Stimulated activated naive CD8-positive, alpha-beta T cell treated with anti-CD3 and anti-CD28 coated beads, Interleukin-15, Interleukin-2, amounts not matched to agents 100 ng/mL and 50 ng/mL, for 24 hours (primary cell): ENCODE data around the gene KANSL1.
"Not testable (repeated sequence)": the region's sequence is repeated elsewhere in the genome, so short reads cannot be mapped to it uniquely, and the experiment has no call there.

Experiments
- H3K27ac Mint-ChIP-seq: one replicate; pipeline ENCODE4 v1.8.0; 2021; ENCODE audit warnings: mild to moderate bottlenecking, mixed read lengths
- H3K27me3 Mint-ChIP-seq: one replicate; pipeline ENCODE4 v1.8.0; 2021; ENCODE audit warnings: mixed read lengths
- H3K36me3 Mint-ChIP-seq: one replicate; pipeline ENCODE4 v1.8.0; 2021; ENCODE audit warnings: low read depth, mixed read lengths
- H3K4me1 Mint-ChIP-seq: one replicate; pipeline ENCODE4 v1.8.0; 2021; ENCODE audit warnings: low read depth, mixed read lengths
- H3K4me3 Mint-ChIP-seq: one replicate; pipeline ENCODE4 v1.8.0; 2021; ENCODE audit warnings: mild to moderate bottlenecking, mixed read lengths
- H3K9me3 Mint-ChIP-seq: one replicate; pipeline ENCODE4 v1.8.0; 2021; ENCODE audit warnings: mixed read lengths

The KANSL1 gene

DNA sequence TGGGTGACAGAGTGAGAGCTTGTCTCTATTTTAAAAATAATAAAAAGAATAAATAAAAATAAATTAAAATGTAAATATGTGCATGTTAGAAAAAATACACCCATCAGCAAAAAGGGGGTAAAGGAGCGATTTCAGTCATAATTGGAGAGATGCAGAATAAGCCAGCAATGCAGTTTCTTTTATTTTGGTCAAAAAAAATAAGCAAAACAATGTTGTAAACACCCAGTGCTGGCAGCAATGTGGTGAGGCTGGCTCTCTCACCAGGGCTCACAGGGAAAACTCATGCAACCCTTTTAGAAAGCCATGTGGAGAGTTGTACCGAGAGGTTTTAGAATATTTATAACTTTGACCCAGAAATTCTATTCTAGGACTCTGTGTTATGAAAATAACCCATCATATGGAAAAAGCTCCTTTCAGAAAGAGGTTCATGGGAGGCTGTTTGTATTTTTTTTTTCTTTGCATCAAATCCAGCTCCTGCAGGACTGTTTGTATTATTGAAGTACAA is 185.7 kb downstream of the KANSL1 start:
- Mint-ChIP-seq H3K36me3 (no peaks in the 10 kb centered on the region), H3K4me1 (peaks cover 4% of the 10 kb centered on the region), H3K9me3 (no peaks in the 10 kb centered on the region), H3K27me3 (peaks cover 4% of the 10 kb centered on the region), H3K4me3 (no peak overlapping the region), H3K27ac (no peak overlapping the region)

DNA sequence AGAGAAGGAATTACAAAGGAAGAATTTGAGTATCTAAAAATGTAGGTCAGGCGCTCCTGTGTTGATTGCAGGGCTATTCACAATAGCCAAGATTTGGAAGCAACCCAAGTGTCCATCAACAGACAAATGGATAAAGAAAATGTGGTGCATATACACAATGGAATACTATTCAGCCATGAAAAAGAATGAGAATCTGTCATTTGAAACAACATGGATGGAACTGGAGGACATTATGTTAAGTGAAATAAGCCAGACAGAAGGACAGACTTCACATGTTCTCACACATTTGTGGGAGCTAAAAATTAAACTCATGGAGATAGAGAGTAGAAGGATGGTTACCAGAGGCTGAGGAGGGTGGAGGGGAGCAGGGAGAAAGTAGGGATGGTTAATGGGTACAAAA is 187.1 kb downstream of the KANSL1 start:
- not testable (repeated sequence) for H3K9me3 Mint-ChIP-seq, H3K4me1 Mint-ChIP-seq, H3K27me3 Mint-ChIP-seq, H3K27ac Mint-ChIP-seq, H3K4me3 Mint-ChIP-seq, H3K36me3 Mint-ChIP-seq

DNA sequence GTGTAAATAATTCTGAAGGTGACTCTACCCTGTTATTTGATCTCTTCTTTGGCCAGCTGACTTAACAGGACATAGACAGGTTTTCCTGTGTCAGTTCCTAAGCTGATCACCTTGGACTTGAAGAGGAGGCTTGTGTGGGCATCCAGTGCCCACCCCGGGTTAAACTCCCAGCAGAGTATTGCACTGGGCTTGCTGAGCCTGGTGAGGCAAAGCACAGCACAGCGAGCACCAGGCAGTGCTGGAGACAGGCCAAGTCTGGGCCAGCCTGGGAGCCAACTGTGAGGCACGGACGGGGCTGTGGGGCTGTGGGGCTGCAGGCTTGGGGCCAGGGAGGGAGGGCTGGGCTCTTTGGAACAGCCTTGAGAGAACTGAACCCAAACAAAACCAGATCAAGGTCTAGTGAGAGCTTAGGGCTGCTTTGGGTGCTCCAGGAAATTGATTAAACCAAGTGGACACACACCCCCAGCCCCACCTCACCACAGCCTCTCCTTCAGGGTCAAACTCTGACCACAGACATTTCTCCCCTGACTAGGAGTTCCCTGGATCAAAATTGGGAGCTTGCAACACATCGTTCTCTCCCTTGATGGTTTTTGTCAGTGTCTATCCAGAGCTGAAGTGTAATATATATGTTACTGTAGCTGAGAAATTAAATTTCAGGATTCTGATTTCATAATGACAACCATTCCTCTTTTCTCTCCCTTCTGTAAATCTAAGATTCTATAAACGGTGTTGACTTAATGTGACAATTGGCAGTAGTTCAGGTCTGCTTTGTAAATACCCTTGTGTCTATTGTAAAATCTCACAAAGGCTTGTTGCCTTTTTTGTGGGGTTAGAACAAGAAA is 189.1 kb downstream of the KANSL1 start:
- H3K36me3 Mint-ChIP-seq, result no peaks in the 10 kb centered on the region
- no peak overlapping the region for H3K27ac Mint-ChIP-seq
- peaks cover 4% of the 10 kb centered on the region for H3K4me1 Mint-ChIP-seq
- no peaks in the 10 kb centered on the region for H3K9me3 Mint-ChIP-seq
- no peak overlapping the region for H3K4me3 Mint-ChIP-seq
- H3K27me3 Mint-ChIP-seq, result peaks cover 4% of the 10 kb centered on the region

DNA sequence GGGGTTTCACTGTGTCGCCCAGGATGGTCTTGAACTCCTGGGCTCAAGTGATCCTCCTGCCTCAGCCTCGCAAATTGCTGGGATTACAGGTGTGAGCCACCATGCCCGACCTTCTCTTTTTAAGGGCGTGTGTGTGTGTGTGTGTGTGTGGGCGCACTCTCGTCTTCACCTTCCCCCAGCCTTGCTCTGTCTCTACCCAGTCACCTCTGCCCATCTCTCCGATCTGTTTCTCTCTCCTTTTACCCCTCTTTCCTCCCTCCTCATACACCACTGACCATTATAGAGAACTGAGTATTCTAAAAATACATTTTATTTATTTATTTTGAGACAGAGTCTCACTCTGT is 190.3 kb downstream of the KANSL1 start:
- Mint-ChIP-seq H3K4me1 (peaks cover 4% of the 10 kb centered on the region), H3K9me3 (no peaks in the 10 kb centered on the region), H3K27me3 (peaks cover 4% of the 10 kb centered on the region), H3K36me3 (no peaks in the 10 kb centered on the region), H3K27ac (no peak overlapping the region), H3K4me3 (no peak overlapping the region)

DNA sequence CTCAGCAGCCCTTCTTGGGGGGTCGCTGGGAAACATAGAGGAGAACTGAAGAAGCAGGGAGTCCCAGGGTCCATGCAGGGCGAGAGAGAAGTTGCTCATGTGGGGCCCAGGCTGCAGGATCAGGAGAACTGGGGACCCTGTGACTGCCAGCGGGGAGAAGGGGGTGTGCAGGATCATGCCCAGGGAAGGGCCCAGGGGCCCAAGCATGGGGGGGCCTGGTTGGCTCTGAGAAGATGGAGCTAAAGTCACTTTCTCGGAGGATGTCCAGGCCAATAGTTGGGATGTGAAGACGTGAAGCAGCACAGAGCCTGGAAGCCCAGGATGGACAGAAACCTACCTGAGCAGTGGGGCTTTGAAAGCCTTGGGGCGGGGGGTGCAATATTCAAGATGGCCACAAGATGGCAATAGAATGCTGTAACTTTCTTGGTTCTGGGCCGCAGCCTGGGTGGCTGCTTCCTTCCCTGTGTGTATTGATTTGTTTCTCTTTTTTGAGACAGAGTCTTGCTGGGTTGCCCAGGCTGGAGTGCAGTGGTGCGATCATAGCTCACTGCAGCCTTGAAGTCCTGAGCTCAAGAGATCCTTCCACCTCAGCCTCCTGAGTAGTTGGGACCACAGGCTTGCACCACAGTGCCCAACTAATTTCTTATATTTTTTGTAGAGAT is 190.8 kb downstream of the KANSL1 start:
- H3K36me3 Mint-ChIP-seq, result no peaks in the 10 kb centered on the region
- H3K27ac Mint-ChIP-seq, result no peak overlapping the region
- peaks cover 4% of the 10 kb centered on the region for H3K4me1 Mint-ChIP-seq
- peaks cover 4% of the 10 kb centered on the region for H3K27me3 Mint-ChIP-seq
- no peaks in the 10 kb centered on the region for H3K9me3 Mint-ChIP-seq
- H3K4me3 Mint-ChIP-seq, result no peak overlapping the region

DNA sequence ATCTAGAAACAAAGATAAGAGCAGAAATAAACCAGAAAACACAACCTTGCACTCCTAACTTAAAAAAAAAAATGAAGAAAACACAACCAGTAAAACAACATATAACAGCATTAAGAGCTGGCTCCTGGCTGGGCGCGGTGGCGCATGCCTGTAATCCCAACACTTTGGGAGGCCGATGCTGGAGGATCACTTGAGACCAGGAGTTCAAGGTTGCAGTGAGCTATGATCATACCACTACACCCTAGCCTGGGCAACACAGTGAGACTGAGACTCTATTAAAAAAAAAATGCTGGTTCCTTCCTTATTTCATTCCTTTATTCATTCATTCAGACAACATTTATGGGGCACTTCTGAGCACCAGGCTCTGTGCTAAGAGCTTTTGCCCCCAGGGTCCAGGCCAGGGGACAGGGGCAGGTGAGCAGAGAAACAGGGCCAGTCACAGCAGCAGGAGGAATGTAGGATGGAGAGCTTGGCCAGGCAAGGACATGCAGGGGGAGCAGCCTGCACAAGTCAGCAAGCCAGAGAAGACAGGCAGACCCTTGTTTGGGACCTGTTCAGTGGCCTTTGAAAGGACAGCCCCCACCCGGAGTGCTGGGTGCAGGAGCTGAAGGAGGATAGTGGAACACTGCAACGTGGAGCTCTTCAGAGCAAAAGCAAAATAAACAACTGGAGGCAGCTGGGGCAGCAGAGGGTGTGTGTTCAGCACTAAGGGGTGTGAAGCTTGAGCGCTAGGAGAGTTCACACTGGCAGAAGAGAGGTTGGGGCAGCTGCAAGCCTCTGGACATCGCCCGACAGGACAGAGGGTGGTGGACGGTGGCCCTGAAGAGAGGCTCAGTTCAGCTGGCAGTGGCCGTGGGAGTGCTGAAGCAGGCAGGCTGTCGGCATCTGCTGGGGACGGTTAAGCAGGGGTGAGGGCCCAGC is 191.6 kb downstream of the KANSL1 start:
- Mint-ChIP-seq H3K27me3 (peaks cover 4% of the 10 kb centered on the region), H3K27ac (no peak overlapping the region)

DNA sequence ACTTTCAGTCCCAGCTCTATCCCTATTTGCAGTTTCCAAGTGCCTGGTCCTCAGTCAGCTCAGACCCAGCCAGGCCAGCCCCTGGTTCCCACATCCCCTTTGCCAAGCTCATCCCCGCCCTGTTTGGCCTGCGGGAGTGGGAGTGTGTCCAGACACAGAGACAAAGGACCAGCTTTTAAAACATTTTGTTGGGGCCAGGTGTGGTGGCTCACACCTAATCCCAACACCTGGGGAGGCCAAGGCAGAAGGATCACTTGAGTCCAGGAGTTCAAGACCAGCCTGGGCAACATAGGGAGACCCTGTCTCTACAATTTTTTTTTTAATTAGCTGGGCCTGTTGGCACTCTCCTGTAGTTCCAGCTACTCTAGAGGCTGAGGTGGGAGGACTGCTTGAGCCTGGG is 192.5 kb downstream of the KANSL1 start:
- H3K4me1 Mint-ChIP-seq, result peaks cover 4% of the 10 kb centered on the region
- no peaks in the 10 kb centered on the region for H3K27me3 Mint-ChIP-seq
- no peaks in the 10 kb centered on the region for H3K36me3 Mint-ChIP-seq
- H3K9me3 Mint-ChIP-seq, result no peaks in the 10 kb centered on the region
- no peak overlapping the region for H3K4me3 Mint-ChIP-seq
- H3K27ac Mint-ChIP-seq, result no peak overlapping the region

More for the DNA sequence above, 191.6 kb downstream of the KANSL1 start:
- Mint-ChIP-seq H3K9me3 (no peaks in the 10 kb centered on the region), H3K4me1 (peaks cover 4% of the 10 kb centered on the region), H3K4me3 (no peak overlapping the region), H3K36me3 (no peaks in the 10 kb centered on the region)

DNA sequence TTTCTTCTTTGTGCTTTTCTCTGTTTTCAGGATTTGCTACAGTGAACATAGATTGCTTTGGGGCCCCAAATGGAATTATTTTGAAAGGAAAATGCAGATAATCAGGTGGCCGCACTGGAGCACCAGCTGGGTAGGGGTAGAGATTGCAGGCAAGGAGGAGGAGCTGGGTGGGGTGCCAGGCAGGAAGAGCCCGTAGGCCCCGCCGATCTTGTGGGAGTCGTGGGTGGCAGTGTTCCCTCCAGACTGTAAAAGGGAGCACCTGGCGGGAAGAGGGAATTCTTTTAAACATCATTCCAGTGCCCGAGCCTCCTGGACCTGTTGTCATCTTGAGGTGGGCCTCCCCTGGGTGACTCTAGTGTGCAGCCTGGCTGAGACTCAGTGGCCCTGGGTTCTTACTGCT is 192.9 kb downstream of the KANSL1 start:
- Mint-ChIP-seq H3K27me3 (no peaks in the 10 kb centered on the region), H3K36me3 (no peaks in the 10 kb centered on the region), H3K9me3 (no peaks in the 10 kb centered on the region), H3K27ac (no peak overlapping the region), H3K4me3 (no peak overlapping the region), H3K4me1 (peaks cover 4% of the 10 kb centered on the region)

DNA sequence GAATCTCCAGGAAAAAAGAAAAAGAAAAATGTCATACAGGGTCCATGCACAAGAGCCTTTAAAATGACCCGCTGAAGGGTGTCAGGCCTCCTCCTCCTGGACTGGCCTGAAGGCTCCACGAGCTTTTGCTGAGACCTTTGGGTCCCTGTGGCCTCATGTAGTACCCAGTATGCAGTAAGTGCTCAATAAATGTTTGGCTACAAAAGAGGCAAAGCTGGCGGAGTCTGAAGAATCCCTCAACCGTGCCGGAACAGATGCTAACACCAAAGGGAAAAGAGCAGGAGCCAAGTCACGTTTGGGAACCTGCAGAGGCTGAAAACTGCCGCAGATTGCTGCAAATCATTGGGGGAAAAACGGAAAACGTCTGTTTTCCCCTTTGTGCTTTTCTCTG is 193.3 kb downstream of the KANSL1 start:
- Mint-ChIP-seq H3K4me3 (no peak overlapping the region), H3K36me3 (no peaks in the 10 kb centered on the region), H3K9me3 (no peaks in the 10 kb centered on the region), H3K27ac (no peak overlapping the region), H3K27me3 (no peaks in the 10 kb centered on the region), H3K4me1 (peaks cover 4% of the 10 kb centered on the region)

DNA sequence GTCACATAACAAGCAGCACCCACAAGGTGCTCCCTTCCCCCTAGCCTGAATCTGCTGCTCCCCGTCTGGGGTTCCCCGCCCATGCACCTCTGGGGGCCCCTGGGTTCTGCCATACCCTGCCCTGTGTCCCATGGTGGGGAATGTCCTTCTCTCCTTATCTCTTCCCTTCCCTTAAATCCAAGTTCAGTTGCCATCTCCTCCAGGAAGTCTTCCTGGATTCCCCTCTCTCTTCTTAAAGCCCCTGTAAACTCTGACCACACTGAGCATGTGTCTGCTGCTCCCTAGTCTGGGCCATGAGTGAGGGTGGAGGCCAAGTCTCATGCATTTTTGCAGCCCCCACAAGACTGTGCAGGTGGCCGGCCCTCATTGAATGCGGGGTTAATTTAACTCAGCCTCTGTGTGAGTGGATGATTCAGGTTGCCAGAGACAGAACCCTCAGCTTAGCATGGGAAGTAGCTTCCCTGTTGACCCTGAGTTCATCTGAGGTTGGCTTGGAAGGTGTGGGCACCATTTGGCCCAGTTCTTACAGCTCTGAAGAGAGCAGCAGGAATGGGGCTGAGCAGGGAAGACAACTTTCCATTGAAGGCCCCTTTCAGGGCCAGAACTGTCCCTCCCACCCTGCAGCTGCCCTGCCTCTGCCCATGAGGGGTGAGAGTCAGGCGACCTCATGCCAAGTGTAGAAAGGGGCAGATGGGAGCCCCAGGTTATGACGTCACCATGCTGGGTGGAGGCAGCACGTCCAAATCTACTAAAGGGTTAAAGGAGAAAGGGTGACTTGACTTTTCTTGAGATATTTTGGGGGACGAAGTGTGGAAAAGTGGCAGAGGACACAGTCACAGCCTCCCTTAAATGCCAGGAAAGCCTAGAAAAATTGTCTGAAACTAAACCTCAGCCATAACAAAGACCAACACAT is 194.0 kb downstream of the KANSL1 start, which contains the start of gene STH:
STH (plus strand) TSS at position 264 of the 913 bp plus-strand sequence; CDS start at position 294, 30 bp downstream.
- Mint-ChIP-seq H3K9me3 (no peaks in the 10 kb centered on the region), H3K36me3 (no peaks in the 10 kb centered on the region), H3K4me1 (peaks cover 4% of the 10 kb centered on the region), H3K27ac (no peak within 1 kb of the TSS), H3K27me3 (no peaks in the 10 kb centered on the region), H3K4me3 (no peak within 1 kb of the TSS)

DNA sequence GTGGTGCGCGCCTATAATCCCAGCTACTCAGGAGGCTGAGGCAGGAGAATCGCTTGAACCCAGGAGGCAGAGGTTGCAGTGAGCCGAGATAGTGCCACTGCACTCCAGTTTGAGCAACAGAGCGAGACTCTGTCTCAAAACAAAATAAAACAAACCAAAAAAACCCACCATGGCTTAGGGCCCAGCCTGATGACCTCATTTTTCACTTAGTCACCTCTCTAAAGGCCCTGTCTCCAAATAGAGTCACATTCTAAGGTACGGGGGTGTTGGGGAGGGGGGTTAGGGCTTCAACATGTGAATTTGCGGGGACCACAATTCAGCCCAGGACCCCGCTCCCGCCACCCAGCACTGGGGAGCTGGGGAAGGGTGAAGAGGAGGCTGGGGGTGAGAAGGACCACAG is 195.6 kb downstream of the KANSL1 start:
- Mint-ChIP-seq H3K9me3 (no peaks in the 10 kb centered on the region), H3K4me3 (no peak overlapping the region)

DNA sequence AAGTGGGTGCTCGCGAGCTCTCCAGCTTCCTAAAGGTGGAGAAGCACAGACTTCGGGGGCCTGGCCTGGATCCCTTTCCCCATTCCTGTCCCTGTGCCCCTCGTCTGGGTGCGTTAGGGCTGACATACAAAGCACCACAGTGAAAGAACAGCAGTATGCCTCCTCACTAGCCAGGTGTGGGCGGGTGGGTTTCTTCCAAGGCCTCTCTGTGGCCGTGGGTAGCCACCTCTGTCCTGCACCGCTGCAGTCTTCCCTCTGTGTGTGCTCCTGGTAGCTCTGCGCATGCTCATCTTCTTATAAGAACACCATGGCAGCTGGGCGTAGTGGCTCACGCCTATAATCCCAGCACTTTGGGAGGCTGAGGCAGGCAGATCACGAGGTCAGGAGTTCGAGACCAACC is 196.1 kb downstream of the KANSL1 start:
- Mint-ChIP-seq H3K27me3 (no peaks in the 10 kb centered on the region), H3K4me3 (no peak overlapping the region), H3K36me3 (no peaks in the 10 kb centered on the region), H3K4me1 (no peaks in the 10 kb centered on the region), H3K27ac (no peak overlapping the region), H3K9me3 (no peaks in the 10 kb centered on the region)

More for the DNA sequence above, 195.6 kb downstream of the KANSL1 start:
- no peaks in the 10 kb centered on the region for H3K27me3 Mint-ChIP-seq
- H3K4me1 Mint-ChIP-seq, result no peaks in the 10 kb centered on the region
- no peak overlapping the region for H3K27ac Mint-ChIP-seq
- no peaks in the 10 kb centered on the region for H3K36me3 Mint-ChIP-seq

DNA sequence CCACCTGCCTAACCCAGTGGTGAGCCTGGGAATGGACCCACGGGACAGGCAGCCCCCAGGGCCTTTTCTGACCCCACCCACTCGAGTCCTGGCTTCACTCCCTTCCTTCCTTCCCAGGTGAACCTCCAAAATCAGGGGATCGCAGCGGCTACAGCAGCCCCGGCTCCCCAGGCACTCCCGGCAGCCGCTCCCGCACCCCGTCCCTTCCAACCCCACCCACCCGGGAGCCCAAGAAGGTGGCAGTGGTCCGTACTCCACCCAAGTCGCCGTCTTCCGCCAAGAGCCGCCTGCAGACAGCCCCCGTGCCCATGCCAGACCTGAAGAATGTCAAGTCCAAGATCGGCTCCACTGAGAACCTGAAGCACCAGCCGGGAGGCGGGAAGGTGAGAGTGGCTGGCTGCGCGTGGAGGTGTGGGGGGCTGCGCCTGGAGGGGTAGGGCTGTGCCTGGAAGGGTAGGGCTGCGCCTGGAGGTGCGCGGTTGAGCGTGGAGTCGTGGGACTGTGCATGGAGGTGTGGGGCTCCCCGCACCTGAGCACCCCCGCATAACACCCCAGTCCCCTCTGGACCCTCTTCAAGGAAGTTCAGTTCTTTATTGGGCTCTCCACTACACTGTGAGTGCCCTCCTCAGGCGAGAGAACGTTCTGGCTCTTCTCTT is 196.8 kb downstream of the KANSL1 start:
- H3K27ac Mint-ChIP-seq, result no peak overlapping the region
- no peaks in the 10 kb centered on the region for H3K9me3 Mint-ChIP-seq
- no peaks in the 10 kb centered on the region for H3K36me3 Mint-ChIP-seq
- no peaks in the 10 kb centered on the region for H3K4me1 Mint-ChIP-seq
- no peaks in the 10 kb centered on the region for H3K27me3 Mint-ChIP-seq
- no peak overlapping the region for H3K4me3 Mint-ChIP-seq
